HG03521 (cell line): ENCODE measurements around the gene CHL1.
A peak's percentile ranks its signal among the peaks of the same experiment; 100 is the strongest.

ENCODE experiments used
- ATAC-seq: cut with Tn5 transposase; IDR thresholded peaks from one replicate; pipeline ENCODE4 v1.9.1; 2021; ENCODE audit warnings: mild to moderate bottlenecking, moderate library complexity; ENCODE audit not compliant: unreplicated experiment

The CHL1 gene, protein sequence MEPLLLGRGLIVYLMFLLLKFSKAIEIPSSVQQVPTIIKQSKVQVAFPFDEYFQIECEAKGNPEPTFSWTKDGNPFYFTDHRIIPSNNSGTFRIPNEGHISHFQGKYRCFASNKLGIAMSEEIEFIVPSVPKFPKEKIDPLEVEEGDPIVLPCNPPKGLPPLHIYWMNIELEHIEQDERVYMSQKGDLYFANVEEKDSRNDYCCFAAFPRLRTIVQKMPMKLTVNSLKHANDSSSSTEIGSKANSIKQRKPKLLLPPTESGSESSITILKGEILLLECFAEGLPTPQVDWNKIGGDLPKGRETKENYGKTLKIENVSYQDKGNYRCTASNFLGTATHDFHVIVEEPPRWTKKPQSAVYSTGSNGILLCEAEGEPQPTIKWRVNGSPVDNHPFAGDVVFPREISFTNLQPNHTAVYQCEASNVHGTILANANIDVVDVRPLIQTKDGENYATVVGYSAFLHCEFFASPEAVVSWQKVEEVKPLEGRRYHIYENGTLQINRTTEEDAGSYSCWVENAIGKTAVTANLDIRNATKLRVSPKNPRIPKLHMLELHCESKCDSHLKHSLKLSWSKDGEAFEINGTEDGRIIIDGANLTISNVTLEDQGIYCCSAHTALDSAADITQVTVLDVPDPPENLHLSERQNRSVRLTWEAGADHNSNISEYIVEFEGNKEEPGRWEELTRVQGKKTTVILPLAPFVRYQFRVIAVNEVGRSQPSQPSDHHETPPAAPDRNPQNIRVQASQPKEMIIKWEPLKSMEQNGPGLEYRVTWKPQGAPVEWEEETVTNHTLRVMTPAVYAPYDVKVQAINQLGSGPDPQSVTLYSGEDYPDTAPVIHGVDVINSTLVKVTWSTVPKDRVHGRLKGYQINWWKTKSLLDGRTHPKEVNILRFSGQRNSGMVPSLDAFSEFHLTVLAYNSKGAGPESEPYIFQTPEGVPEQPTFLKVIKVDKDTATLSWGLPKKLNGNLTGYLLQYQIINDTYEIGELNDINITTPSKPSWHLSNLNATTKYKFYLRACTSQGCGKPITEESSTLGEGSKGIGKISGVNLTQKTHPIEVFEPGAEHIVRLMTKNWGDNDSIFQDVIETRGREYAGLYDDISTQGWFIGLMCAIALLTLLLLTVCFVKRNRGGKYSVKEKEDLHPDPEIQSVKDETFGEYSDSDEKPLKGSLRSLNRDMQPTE (N-terminal part only)

DNA sequence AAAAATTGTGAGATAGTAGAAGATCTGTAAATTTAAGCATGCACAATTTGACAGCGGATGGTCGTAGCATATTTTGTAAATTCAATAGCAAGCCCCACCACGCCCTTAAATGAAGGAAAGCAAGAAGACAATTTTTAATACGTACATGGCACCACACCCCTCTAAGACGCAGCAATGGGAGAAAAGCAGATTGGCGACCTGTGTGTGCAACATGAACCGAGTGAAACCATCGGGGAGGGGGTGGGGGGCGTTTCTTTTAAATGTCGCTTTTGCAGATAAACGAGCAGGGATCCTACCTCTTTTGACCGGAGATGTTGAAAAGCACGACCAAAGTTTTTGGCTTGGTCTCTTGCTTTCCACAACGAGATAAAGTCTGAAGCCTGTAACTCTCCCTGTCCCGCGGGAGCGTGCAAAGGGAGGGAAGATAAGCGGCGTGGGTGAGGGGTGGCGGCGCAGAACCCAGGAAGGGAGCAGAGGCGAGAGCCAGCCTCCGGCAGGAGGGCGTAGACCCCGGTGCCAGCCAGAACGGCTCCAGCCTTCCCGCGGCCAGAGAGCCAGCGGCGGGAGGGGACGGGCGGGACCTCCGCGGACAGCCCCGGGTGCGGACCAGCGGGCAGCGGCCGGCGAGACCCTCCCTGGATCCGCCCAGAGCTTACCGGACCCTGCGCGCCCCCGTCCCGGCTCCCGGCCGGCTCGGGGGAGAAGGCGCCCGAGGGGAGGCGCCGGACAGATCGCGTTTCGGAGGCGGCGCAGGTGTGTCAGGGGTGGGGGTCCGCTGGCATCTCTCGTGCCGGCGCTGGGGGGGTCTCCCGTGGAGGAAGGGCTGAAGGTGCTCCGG, at the start of gene CHL1:
CHL1 (plus strand) TSS at position 453 of the 838 bp plus-strand sequence. CDS start 123,014 bp downstream, outside the sequence.
- no peak for ATAC-seq

DNA sequence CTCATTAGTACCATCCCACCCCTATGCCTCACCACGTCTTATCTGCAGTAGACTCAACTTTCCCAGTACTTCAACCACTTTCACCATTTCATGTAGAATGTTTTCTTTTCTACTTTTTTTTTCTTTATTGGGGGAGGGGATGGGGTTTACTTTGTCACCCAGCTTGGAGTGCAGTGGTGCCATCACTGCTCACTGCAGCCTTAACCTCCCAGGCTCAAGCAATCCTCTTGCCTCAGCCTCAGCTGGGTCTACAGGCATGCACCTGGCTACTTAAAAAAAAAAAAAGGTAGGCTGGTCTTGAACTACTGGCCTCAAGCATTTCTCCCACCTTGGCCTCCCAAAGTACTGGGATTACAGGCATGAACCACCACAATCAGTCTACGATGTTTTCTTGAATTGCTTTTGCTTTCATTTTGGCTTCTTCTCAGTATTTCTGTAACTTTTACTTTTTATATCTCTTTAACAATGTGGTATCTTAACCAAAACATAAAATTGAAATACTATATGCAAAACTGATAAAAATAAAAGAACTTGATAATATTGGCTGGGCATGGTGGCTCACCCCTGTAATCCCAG, 44.9 kb upstream of the CHL1 start:
- ATAC-seq = no peak

DNA sequence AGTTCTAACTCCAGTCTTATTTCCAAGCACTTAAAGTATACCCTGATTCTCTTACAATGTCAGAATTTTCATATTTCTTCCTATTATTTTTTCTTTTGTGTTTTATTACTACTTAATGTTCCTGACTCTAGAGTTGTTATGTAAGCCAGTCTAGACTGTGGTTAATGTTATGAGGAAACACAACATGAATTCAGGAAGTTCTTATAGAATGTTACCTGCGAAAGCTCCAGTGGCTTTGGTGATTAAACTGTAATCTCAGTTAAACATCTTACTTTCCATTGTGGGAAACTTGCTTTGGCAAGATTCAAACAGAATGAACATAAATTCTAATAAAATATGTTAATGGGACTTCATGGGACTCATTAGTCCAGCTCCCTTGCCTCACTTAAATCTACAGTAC, 36.6 kb upstream of the CHL1 start:
- no peak for ATAC-seq

DNA sequence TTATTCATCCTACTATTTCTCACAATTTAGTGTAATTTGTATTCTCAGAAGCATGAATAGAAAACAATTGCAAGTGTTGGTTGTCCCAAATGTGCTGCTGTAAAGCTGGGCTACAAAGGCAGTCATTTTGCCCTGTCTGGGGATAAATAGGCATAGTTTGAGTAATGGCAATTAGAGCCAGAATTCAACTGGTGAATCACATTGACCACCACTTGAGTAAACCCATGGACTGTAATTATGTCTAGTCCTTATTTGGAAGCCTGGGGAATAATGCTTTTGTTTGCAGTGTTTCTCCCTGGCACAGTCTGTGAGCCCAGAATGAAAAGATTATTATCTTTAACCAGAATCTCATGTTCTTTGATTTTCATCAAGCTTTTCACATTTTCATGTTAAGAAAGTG, 30.5 kb upstream of the CHL1 start:
- ATAC-seq = no peak

DNA sequence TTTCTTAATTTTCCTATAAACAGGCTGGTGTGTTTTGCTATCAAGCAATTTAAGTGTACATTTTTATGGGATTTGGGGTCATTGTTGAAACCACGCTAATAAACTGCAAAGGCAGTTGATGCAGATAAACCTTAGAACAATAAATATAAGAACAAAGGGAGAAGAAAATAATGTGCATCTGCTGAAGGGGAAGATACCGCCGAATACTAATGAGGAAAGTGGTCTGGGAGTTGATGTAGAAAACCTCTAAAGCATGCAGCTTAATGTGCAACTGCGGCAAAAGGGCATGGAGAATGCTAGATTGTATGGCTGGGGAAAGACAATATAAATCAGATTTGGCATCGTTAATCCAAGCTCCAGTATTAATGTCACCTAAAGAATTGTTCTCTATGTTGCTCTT, 29.8 kb upstream of the CHL1 start:
- no peak for ATAC-seq

DNA sequence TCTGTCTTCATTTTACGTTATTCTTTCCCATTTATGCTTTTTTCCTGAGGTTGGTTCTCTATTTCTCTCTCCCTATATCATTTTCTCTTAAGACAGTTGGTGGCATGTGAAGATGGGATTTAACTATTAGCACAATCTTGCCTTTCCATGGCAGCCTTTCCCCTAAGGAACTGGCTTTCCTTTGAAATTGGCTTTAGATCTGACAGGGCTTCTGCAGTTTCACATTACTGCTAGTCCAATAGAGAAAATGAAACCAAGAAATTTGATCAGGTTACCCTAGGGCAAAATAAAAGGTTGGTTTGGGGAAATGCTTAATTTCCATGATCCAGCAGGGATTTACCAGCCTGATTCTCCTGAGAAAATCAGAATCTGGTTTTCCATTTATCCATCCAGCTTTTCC, 22.7 kb upstream of the CHL1 start:
- peak; percentile 71 for ATAC-seq

DNA sequence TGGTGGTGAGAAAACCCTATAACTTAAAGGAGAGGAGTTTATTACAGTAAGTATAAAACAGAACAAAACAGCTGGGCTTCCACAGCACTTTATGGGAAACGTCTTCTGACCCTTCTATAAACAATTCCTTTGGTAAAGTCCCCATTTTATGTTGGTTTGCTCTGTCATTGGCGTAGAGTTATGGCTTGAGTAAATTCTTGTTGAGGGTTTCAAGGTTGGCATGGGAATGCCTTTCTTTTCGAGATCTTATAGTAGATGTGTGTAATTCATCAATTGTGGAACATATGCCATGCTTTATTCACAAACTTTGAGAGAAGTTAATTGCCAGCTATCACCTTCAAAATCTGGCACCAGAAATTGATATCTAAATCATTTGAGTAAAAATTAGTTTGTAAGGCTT, 11.6 kb upstream of the CHL1 start:
- no peak for ATAC-seq

DNA sequence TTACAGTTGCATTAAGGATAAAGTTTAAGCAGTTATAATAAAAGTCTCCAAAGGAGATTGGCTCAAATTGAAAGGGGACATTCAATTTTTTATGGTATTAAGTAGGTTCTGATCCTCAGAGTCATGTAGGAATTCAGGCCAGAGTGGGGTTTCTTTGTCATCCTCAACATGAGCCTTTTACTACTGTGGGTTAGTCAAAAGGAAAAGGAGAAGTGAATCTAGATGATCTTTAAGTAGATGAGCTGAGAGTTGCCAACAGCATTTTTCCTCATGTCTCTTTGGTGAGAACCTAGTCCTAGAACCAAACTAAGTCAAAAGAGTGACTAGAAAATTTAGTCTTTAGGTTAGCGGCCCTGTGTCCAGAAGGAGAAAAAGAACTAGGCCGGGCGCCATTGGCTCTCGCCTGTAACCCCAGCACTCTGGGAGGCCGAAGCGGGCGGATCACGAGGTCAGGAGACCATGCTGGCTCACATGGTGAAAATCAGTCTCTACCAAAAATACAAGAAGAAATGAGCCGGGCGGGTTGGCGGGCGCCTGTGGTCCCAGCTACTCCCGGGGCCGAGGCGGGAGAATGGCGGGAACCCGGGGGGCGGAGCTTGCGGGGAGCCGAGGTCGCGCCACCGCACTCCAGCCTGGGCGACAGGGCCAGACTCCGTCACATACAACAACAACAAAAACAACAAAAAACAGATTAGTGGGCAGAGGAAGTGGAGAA, 4.2 kb upstream of the CHL1 start:
- ATAC-seq = peak; percentile 49

DNA sequence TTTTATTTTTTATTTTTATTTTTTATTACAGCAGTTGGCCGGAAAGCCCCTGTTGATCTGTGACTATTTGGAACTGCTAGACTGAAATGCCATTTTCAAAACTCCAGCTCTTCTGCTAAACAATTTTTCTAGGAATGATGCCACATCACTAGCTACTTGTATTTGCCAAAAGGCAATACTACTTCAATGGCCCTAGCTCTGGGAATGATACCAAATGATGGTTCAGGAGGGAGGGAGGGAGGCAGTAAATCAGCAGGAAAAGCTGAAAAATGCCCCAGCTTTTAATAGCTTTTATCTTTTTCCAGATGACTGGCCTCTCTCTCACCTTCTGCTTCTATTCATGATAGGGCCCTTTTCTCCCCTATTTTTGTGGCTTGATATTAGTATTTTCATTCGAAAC, 2.6 kb upstream of the CHL1 start:
- no peak for ATAC-seq

DNA sequence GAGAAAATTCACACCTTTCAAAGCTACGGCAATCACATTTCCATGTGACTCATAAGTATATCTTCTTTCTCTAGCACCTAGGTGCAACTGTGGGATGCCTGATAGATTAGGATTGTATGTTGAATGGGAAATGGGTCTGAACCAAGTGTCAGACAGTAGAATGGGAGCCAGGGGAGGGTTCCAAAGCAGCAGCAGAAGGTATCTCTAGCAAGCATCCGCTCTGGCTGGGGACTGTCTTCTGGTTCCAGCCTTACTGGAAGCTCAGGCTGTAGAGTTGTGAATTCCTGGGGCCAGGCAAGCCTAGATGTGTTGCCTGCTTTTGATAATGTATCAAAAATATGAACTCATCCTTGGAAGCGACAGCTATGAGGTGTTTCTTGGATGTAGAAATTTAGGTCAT, 2.1 kb upstream of the CHL1 start:
- ATAC-seq = no peak

DNA sequence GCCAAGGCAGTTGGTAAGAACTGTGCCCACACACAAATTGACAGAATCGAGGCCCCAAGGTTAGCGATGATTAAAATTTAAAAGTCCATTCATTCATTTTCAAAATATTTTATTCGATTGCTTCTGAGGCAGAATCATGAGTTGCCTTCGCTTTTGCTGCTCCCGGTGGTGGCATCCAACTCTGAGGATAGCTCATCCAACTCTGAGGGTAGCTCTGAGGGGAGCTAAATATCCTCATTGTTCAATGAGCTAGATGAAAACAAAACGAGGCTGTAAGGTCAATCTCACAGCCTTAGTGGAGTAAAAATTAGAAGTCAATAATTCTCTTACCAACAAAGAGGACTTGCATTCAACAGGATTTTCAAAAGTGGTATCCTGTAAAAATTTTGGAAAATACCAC, 897 bp upstream of the CHL1 start:
- no peak for ATAC-seq

DNA sequence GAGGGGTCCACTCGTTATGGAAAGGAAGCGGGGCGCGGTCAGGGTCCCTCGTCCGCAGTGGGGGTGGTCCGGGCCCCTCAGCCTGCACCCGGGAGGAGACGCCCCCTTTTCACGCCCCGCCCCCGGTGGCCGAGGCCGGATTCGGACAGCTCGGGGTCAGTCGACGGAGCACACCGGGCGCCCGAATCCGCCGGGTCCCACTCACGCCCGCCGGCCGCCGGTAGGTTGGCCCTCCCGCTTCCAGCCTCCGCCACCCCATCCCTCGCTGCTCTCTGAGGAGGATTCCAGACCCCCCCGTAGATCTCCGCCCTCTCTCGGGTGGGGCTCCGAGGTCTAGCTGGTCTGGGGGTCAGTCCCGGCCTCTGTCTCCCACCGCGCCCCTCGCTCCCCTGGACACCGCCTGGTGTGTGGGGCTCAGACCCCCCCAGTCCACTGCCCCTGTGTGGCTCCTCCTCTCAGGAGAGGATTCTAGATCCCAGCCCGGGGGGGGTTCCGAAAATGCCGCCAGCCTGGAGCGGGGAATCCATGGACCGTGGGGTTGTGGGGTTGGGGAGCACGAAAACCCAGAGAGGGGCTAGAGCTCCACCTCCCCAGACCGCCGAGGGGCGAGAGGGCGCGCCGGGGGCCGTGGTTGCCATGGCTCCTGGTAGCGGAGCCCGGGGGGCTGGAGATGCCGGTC, 725 bp downstream of the CHL1 start:
- no peak for ATAC-seq

DNA sequence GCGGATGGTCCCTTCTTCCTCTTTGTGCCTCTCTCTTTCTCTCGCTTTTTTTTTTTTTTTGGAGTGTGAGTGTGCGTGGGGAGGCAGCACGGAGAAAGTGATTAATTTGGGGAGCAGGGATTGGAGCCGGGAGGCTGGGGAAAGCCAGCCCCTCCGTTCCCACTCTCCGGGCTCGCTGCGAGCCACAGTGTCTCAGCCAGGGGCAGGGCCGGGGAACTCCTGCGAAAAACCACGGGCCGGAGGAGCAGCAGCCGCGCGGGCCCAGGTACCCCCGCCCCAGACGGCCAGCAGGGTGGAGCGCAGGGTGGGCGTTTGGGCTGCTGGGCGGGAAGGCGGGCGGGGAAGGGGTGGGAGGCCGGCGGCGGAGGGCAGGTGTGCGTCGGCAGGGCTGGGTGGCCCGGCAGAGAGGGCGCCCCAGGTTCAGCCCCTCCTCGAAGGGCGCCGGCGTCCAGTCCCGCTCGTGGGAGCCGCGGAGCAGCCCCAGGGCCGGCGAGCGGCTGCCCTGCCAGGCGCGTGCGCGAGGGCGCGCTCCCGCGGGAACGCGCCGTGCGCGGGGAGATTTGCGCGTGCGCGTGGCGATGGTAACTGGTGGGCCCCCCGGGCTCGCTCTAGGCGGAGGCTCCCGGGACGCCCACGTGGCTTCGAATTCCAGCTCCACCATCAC, 1.4 kb downstream of the CHL1 start:
- ATAC-seq = no peak

DNA sequence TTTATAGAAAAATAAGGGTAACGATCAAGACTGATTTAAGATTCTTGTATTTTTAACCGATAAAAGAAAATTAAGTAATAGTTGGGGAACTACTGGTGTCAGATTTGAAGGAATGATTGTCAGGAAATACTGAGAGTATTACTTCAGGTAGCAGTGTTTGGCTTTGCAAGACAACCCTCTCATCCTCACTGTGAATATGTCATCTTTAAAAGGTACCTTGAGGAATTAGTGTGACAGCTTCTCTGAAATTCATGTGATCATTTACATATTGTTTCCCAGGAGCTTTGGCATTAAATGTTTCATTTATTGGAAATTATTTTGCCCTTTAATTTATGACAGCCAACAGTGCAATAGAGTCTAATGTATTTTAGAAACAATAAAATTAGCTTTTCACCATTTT, 3.3 kb downstream of the CHL1 start:
- ATAC-seq = no peak

DNA sequence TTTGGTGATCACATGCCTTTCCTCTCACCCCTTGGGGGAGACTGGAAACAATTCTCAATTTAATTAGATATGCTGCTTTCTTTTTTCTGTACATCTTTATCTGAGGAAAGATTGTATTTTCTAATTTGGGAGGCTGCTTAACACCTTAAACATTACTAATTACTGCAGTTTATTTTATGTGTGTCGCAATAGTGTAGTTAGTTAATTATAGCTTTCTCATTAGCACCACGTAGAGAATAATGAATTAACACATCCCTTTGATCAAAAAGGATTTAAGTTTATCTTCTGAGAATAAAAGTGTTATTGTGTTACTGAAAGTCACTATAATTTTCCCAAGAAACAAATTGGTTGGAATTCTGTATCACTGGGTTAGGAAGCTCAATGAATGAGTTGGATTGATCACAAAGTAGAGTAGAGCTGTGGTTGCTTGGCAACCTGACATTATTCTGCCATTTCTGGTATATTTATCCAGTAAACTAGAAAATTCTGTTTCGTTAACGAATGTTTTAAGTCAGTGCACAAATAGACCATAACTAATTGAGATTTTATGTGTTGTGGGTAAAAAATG, 4.3 kb downstream of the CHL1 start:
- no peak for ATAC-seq

DNA sequence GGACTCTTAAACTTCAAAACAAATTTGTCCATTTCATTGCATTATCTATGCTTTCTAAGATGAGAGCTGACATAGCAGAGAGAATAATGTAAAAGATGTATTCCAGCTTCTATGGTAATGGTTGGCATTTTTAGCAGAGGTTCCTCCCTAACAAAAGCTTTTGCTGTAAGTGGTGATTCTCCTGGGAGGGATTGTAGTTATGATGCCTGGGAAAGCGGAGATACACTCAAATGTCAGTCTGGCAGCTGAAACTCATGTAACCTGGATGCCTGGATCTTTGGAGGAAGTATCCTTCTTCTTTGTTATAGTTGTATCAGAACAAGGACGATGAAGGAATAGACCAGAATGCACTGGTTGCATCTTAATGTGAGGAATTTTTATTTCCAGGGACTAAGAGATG, 7.5 kb downstream of the CHL1 start:
- no peak for ATAC-seq

DNA sequence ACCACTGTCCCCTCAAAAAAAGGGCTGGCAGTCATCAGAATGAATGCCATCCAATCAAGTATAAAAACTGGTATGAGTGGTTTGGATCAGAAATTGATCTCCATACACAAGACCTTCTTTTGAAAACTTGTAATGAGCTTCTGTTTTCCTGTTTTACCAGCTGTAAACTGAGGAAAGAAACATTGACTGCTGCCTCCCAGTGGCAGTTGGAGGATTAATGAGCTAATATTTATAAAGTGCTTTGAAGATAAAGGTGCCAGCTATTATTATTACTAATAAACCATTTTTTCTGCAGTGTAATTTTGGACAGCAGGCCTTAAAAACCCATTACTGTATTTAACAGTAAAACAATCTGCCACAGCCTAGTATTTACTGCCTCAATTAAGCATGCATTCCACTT, 11.4 kb downstream of the CHL1 start:
- no peak for ATAC-seq

DNA sequence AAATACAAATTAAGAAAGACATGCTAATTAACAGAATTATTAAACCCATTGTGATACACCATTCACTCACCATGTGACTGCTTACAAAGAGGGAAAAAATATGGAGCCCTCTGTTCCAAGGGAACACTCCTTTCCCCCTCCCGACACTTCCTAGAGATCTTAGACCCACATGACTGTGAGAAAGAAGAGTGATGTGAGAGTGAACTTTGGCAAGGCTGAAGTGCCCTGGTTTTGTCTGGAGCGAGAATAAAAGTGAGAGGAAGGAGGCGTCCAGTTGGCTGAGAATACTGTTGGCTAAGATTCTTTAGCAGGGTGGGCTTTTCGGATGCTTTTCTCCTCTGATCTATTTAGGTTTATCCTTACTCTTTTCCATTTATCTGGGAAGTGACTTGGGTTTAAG, 14.1 kb downstream of the CHL1 start:
- ATAC-seq = no peak
